GM12878 (cell line): Measurements from ENCODE around the gene ARL6. TPM values are rescaled to one million over a fixed set of nuclear protein-coding genes. Genes with fewer than 3 reads are reported as not detected.

Experiments used
- ATAC-seq: fragments of 200-7000 bp; cut with Tn5 transposase; 3 replicates; pipeline ENCODE4 v1.9.1; 2020; ENCODE audit warnings: mild to moderate bottlenecking, moderate library complexity
- BruUV-seq: library from RNA; stranded (reverse); fragments of 400-500 nt; replicated peaks from 2 replicates; lab custom pipeline; 2021; lab: Mats Ljungman, UMichigan
- CTCF ChIA-PET: fragments of 300-600 bp; sonication (Branson Sonifier 250); formaldehyde crosslinking; extraction: SDS; loops from one replicate; lab custom pipeline; 2021; ENCODE audit warnings: inconsistent platforms; lab: Yijun Ruan, JAX
- POLR2A ChIA-PET: fragments of 350-600 bp; formaldehyde crosslinking; extraction: SDS; loops from one replicate; lab custom pipeline; 2021; ENCODE audit warnings: inconsistent platforms; lab: Charles Lee
- RAD21 ChIA-PET: fragments of 300-600 bp; sonication (Branson Sonifier 250); formaldehyde crosslinking; loops from one replicate; lab custom pipeline; 2023; ENCODE audit warnings: antibody characterized with exemption; ENCODE audit not compliant: unreplicated experiment; lab: Charles Lee
- SMC1A ChIA-PET: fragments of 300-600 bp; sonication (Branson Sonifier 250); formaldehyde crosslinking; loops from one replicate; lab custom pipeline; 2023; ENCODE audit not compliant: unreplicated experiment, uncharacterized antibody; lab: Charles Lee
- DNase-seq: peaks from one replicate; pipeline ENCODE4 v3.0.0-alpha.2; 2011; ENCODE audit warnings: low read depth, low spot score
- FAIRE-seq: peaks from 3 replicates; lab custom pipeline; 2011; peaks lifted over from hg19 to GRCh38; lab: Jason Lieb, UNC
- H2AFZ ChIP-seq: 2 replicates; pipeline ENCODE4 v1.6.0; 2011; ENCODE audit warnings: low read depth, low read length, control low read depth; ENCODE audit not compliant: control insufficient read depth
- H3K27ac ChIP-seq: 2 replicates; pipeline ENCODE4 v1.5.1; 2011; ENCODE audit warnings: control low read depth; ENCODE audit not compliant: control insufficient read depth, insufficient read depth
- H3K27me3 ChIP-seq, 2 experiments: replicated peaks in 1 of 2; 2 replicates each; pipeline versions ENCODE4 v1.6.0 to v1.6.1; 2011; ENCODE audit warnings: low read length in 1 of 2; ENCODE audit not compliant: control insufficient read depth in 2 of 2, insufficient read depth in 2 of 2
- H3K36me3 ChIP-seq, 2 experiments: 2 replicates each; pipeline ENCODE4 v1.5.1; 2011; ENCODE audit warnings: low read length in 1 of 2; ENCODE audit not compliant: control insufficient read depth in 2 of 2, insufficient read depth in 2 of 2
- H3K4me1 ChIP-seq: 2 replicates; pipeline ENCODE4 v1.6.1; 2011; ENCODE audit warnings: mild to moderate bottlenecking, low read length, moderate library complexity, mixed read lengths; ENCODE audit not compliant: control insufficient read depth, insufficient read depth
- H3K4me2 ChIP-seq: 2 replicates; pipeline ENCODE4 v1.6.0; 2011; ENCODE audit warnings: control low read depth; ENCODE audit not compliant: control insufficient read depth, insufficient read depth
- H3K4me3 ChIP-seq: fragments of 200-600 bp; sonication (generic); 2 replicates; pipeline ENCODE4 v1.5.1; 2016
- H3K79me2 ChIP-seq: 2 replicates; pipeline ENCODE4 v1.6.0; 2011; ENCODE audit warnings: low read length; ENCODE audit not compliant: control insufficient read depth, insufficient read depth
- H3K9ac ChIP-seq: 2 replicates; pipeline ENCODE4 v1.8.0; 2011; ENCODE audit warnings: low read length, control low read depth, mixed read lengths; ENCODE audit not compliant: control insufficient read depth, insufficient read depth
- H3K9me3 ChIP-seq: replicated peaks from 3 replicates; pipeline ENCODE4 v1.5.1; 2011; ENCODE audit warnings: mild to moderate bottlenecking, low read length; ENCODE audit not compliant: control insufficient read depth, insufficient read depth
- H4K20me1 ChIP-seq: 2 replicates; pipeline ENCODE4 v1.6.0; 2011; ENCODE audit not compliant: control insufficient read depth, insufficient read depth
- MYB ChIP-seq: fragments of 150-350 bp; IDR thresholded peaks from 2 replicates; pipeline ENCODE4 v1.6.1; 2014; ENCODE audit warnings: mild to moderate bottlenecking, low read depth, low read length, borderline replicate concordance
- PAX5 ChIP-seq: IDR thresholded peaks from 2 replicates; pipeline ENCODE4 v1.6.1; 2011; ENCODE audit warnings: low read depth, low read length, borderline replicate concordance
- RB1 ChIP-seq: fragments of 450-650 bp; formaldehyde crosslinking; IDR thresholded peaks from 2 replicates; pipeline ENCODE4 v1.6.1; 2017; ENCODE audit warnings: mild to moderate bottlenecking, borderline replicate concordance
- SMAD5 ChIP-seq: IDR thresholded peaks from 2 replicates; pipeline ENCODE4 v1.6.1; 2016; ENCODE audit warnings: antibody characterized with exemption, low read depth
- STAT1 ChIP-seq: fragments of 450-650 bp; conservative IDR thresholded peaks from 2 replicates; pipeline ENCODE4 v1.6.1; 2014; ENCODE audit warnings: antibody characterized with exemption, mild to moderate bottlenecking
- whole genome bisulfite sequencing: methylation state at CpG from one replicate; pipeline ENCODE4 v1.1.6; 2016; ENCODE audit warnings: low lambda C conversion rate; ENCODE audit not compliant: insufficient replicate concordance, insufficient coverage; ENCODE audit errors: missing lambda C conversion rate; 5-methylcytosine and 5-hydroxymethylcytosine counted together
- in situ Hi-C: fragments of 300-500 bp; cut with MboI; formaldehyde crosslinking; loops from 9 replicates; pipeline ENCODE4 v1.14.3; 2018; ENCODE audit warnings: mixed read lengths
- intact Hi-C: fragments of 100-400 bp; cut with micrococcal nuclease; formaldehyde crosslinking; loops from one replicate; pipeline ENCODE4 v1.14.2; 2022; ENCODE audit not compliant: unreplicated experiment
- polyA plus RNA-seq, 11 experiments: library from polyadenylated mRNA; depleted of rRNA in 4 of 11; unstranded in 6 of 11; stranded (reverse) in 5 of 11; fragments of >200 nt; fragmentation: Nextera tagmentation in 4 of 11; fragmentation: Illumina TruSeq in 1 of 11; extraction: Ambion mirVana in 4 of 11; extraction: Trizol in 1 of 11; gene quantifications; 1 replicate in 1 of 11; 2 replicates in 10 of 11; pipeline versions ENCODE4 v1.2.1 to v1.2.3, GENCODE V29; 2011 to 2016; ENCODE audit warnings: inconsistent platforms in 2 of 11, missing spikeins in 2 of 11, low read depth in 1 of 11
- total RNA-seq, 4 experiments: library from RNA; depleted of rRNA in 3 of 4; stranded (reverse); fragments of >200 nt in 3 of 4; fragmentation: Illumina TruSeq in 1 of 4; extraction: Trizol in 1 of 4; gene quantifications; 2 replicates each; pipeline versions ENCODE4 v1.2.1 to v1.2.3, GENCODE V29; 2013 to 2021
- TF ChIP-seq, protein P1 (sequence below): fragments of 450-650 bp; IDR thresholded peaks from 2 replicates; pipeline ENCODE4 v1.6.1; 2017; ENCODE audit warnings: borderline replicate concordance
- TF ChIP-seq, protein P2 (sequence below): fragments of 450-650 bp; formaldehyde crosslinking; IDR thresholded peaks from 2 replicates; pipeline ENCODE4 v1.5.0; 2022; ENCODE audit warnings: mild to moderate bottlenecking, missing genetic modification characterization
- TF ChIP-seq, protein P3 (sequence below): fragments of 450-650 bp; IDR thresholded peaks from 2 replicates; pipeline ENCODE4 v1.6.1; 2016; ENCODE audit warnings: mild to moderate bottlenecking
- TF ChIP-seq, protein P4 (sequence below): IDR thresholded peaks from 2 replicates; pipeline ENCODE4 v1.6.1; 2011; ENCODE audit warnings: low read depth, mild to moderate bottlenecking, low read length, moderate library complexity, borderline replicate concordance; ENCODE audit errors: extremely low read depth

The ARL6 gene
- total and polyA plus RNA-seq, 10 of the 15 experiments (the other 5 are each of a cell fraction or from before 2014, with no cell fraction given): 2.0 to 7.3 (median 4.3) TPM

DNA sequence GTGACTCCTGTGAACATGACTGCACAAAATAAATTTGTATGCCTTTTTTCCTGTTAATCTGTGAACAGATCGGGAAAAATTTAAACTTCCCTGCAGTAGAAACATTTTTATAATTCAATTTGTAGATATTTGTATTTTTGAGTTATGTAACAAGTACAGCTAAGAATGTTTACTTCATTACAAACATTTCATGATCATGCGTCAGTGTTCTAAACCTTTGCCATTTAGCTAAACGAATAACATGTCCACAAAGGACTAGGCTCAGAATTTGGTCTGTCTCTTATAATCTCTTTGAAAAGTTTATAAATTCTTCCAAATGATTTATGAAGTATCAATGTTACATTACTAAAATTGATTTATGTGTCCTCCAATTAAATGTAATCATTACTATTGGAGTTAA, 39.9 kb downstream of the ARL6 start:
- Histone ChIP-seq H3K27ac (no peak overlapping the region), H3K9me3 (no peaks in the 10 kb centered on the region), H3K79me2 (no peaks in the 10 kb centered on the region), H4K20me1 (no peaks in the 10 kb centered on the region), H3K27me3 (no peaks in the 10 kb centered on the region), H3K4me1 (no peaks in the 10 kb centered on the region), H3K4me3 (no peak overlapping the region), H3K36me3 (no peaks in the 10 kb centered on the region), H3K4me2 (no peak overlapping the region), H2AFZ (no peak overlapping the region), H3K9ac (no peak overlapping the region)
- 99% methylated on average over 3 of the region's 3 CpGs for WGBS
- CTCF ChIA-PET: interaction anchor here (1.7 to 2.8 kb wide), 5 partner anchors 8 to 222 kb away, joined by 3 to 12 read pairs (median 7); no protein-coding TSS in a partner anchor
- RAD21 ChIA-PET: no interaction called here
- TF ChIP-seq, protein P1, sequence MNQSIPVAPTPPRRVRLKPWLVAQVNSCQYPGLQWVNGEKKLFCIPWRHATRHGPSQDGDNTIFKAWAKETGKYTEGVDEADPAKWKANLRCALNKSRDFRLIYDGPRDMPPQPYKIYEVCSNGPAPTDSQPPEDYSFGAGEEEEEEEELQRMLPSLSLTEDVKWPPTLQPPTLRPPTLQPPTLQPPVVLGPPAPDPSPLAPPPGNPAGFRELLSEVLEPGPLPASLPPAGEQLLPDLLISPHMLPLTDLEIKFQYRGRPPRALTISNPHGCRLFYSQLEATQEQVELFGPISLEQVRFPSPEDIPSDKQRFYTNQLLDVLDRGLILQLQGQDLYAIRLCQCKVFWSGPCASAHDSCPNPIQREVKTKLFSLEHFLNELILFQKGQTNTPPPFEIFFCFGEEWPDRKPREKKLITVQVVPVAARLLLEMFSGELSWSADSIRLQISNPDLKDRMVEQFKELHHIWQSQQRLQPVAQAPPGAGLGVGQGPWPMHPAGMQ: no peak
- TF ChIP-seq MYB (no peak), STAT1 (no peak), PAX5 (no peak), RB1 (no peak), SMAD5 (no peak)
- TF ChIP-seq, protein P2, sequence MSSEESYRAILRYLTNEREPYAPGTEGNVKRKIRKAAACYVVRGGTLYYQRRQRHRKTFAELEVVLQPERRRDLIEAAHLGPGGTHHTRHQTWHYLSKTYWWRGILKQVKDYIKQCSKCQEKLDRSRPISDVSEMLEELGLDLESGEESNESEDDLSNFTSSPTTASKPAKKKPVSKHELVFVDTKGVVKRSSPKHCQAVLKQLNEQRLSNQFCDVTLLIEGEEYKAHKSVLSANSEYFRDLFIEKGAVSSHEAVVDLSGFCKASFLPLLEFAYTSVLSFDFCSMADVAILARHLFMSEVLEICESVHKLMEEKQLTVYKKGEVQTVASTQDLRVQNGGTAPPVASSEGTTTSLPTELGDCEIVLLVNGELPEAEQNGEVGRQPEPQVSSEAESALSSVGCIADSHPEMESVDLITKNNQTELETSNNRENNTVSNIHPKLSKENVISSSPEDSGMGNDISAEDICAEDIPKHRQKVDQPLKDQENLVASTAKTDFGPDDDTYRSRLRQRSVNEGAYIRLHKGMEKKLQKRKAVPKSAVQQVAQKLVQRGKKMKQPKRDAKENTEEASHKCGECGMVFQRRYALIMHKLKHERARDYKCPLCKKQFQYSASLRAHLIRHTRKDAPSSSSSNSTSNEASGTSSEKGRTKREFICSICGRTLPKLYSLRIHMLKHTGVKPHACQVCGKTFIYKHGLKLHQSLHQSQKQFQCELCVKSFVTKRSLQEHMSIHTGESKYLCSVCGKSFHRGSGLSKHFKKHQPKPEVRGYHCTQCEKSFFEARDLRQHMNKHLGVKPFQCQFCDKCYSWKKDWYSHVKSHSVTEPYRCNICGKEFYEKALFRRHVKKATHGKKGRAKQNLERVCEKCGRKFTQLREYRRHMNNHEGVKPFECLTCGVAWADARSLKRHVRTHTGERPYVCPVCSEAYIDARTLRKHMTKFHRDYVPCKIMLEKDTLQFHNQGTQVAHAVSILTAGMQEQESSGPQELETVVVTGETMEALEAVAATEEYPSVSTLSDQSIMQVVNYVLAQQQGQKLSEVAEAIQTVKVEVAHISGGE (CRISPR knock-in tag): no peak
- TF ChIP-seq, protein P3, sequence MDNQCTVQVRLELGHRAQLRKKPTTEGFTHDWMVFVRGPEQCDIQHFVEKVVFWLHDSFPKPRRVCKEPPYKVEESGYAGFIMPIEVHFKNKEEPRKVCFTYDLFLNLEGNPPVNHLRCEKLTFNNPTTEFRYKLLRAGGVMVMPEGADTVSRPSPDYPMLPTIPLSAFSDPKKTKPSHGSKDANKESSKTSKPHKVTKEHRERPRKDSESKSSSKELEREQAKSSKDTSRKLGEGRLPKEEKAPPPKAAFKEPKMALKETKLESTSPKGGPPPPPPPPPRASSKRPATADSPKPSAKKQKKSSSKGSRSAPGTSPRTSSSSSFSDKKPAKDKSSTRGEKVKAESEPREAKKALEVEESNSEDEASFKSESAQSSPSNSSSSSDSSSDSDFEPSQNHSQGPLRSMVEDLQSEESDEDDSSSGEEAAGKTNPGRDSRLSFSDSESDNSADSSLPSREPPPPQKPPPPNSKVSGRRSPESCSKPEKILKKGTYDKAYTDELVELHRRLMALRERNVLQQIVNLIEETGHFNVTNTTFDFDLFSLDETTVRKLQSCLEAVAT: no peak
- TF ChIP-seq, protein P4, sequence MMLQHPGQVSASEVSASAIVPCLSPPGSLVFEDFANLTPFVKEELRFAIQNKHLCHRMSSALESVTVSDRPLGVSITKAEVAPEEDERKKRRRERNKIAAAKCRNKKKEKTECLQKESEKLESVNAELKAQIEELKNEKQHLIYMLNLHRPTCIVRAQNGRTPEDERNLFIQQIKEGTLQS: no peak
- DNase-seq: no peak
- in situ Hi-C loops (no loop called here), intact Hi-C loops (no loop called here)
- no TSS peak for BruUV-seq
- FAIRE-seq: no peak
- POLR2A ChIA-PET: no interaction called here
- ATAC-seq: no peak
- SMC1A ChIA-PET: interaction anchor here (0.7 to 1.8 kb wide), 4 partner anchors 8 to 219 kb away, joined by 3 to 4 read pairs (median 4); no protein-coding TSS in a partner anchor
